ENCODE measurements around the gene ZNF93.

DNA sequence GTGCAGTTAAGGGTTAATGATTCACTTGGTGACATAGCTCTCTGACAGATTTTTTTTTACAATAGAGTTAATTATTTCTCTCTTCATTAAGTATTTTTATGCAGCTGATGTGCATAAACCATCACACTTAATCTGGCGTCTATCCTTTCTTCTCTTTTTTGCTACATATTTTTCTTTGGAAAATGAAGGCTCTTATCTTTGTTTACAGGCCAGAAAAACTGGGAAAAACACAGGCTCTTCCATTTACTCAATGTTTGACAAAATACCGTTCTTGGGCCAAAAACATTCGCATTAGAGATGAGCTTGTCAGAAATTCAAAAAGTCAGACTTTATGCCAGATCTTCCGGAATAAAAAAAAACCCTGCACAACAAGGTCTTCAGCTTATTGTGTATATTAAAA is 23.0 kb upstream of the ZNF93 start:
- TF ChIP-seq SIN3A (IDR thresholded peaks at IDR 0.05; ENCODE audit: borderline replicate concordance, insufficient read depth, low read length) (no peak), TAF1 (IDR thresholded peaks at IDR 0.05; ENCODE audit: borderline replicate concordance, insufficient read depth, low read length) (no peak), POLR2AphosphoS5 (IDR thresholded peaks at IDR 0.05; ENCODE audit: low read depth, low read length) (no peak)
- TF ChIP-seq, protein P1, sequence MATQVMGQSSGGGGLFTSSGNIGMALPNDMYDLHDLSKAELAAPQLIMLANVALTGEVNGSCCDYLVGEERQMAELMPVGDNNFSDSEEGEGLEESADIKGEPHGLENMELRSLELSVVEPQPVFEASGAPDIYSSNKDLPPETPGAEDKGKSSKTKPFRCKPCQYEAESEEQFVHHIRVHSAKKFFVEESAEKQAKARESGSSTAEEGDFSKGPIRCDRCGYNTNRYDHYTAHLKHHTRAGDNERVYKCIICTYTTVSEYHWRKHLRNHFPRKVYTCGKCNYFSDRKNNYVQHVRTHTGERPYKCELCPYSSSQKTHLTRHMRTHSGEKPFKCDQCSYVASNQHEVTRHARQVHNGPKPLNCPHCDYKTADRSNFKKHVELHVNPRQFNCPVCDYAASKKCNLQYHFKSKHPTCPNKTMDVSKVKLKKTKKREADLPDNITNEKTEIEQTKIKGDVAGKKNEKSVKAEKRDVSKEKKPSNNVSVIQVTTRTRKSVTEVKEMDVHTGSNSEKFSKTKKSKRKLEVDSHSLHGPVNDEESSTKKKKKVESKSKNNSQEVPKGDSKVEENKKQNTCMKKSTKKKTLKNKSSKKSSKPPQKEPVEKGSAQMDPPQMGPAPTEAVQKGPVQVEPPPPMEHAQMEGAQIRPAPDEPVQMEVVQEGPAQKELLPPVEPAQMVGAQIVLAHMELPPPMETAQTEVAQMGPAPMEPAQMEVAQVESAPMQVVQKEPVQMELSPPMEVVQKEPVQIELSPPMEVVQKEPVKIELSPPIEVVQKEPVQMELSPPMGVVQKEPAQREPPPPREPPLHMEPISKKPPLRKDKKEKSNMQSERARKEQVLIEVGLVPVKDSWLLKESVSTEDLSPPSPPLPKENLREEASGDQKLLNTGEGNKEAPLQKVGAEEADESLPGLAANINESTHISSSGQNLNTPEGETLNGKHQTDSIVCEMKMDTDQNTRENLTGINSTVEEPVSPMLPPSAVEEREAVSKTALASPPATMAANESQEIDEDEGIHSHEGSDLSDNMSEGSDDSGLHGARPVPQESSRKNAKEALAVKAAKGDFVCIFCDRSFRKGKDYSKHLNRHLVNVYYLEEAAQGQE (IDR thresholded peaks at IDR 0.05; ENCODE audit: insufficient read depth in 1 of 2, low read depth in 2 of 2, low read length in 2 of 2), result no peak

Data from PFSK-1 (cell line).